ENCODE results near the gene PCYT1A. TPM values are rescaled to one million over a fixed set of nuclear protein-coding genes. Genes with fewer than 3 reads are reported as not detected.

Gene PCYT1A
- total RNA-seq, 2 donors from 2014 or later: 64.7 to 102 TPM

DNA sequence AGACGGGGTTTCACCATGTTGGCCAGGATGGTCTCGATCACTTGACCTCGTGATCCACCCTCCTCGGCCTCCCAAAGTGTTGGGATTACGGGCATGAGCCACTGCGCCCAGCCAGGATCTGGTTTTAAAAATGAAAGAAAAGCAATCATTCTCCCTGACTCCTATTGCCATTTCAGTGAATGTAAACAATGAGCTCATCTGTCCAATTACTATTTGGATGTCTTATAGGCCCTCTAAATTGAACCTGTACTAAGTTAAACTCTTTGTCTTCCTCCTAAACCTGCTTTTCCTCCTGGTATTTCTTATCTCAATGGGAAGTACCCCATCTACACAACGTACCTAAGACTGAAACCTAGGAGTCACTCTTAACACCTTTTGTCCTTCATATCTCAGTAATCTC is 23.7 kb downstream of the PCYT1A start:
- Histone ChIP-seq H3K27me3 (replicated peaks; ENCODE audit: insufficient read depth) (no peaks in the 10 kb centered on the region), H3K9me3 (no peaks in the 10 kb centered on the region), H3K36me3 (peaks cover 22% of the 10 kb centered on the region), H3K4me3 (no peak overlapping the region), H3K4me1 (ENCODE audit: control insufficient read depth in 1 of 2, low read depth in 2 of 2) (peaks cover 0 to 3% of the 10 kb centered on the region in 2 donors), H3K27ac (no peak overlapping the region)
- TF ChIP-seq, protein P1, sequence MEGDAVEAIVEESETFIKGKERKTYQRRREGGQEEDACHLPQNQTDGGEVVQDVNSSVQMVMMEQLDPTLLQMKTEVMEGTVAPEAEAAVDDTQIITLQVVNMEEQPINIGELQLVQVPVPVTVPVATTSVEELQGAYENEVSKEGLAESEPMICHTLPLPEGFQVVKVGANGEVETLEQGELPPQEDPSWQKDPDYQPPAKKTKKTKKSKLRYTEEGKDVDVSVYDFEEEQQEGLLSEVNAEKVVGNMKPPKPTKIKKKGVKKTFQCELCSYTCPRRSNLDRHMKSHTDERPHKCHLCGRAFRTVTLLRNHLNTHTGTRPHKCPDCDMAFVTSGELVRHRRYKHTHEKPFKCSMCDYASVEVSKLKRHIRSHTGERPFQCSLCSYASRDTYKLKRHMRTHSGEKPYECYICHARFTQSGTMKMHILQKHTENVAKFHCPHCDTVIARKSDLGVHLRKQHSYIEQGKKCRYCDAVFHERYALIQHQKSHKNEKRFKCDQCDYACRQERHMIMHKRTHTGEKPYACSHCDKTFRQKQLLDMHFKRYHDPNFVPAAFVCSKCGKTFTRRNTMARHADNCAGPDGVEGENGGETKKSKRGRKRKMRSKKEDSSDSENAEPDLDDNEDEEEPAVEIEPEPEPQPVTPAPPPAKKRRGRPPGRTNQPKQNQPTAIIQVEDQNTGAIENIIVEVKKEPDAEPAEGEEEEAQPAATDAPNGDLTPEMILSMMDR (IDR thresholded peaks at IDR 0.05): no peak
- ATAC-seq (ENCODE audit: insufficient number of reproducible peaks, low FRiP score, low read depth) (no peak), DNase-seq (ENCODE audit: low spot score) (no peak)

- DNase-seq (ENCODE audit: low spot score) (no peak), ATAC-seq (ENCODE audit: insufficient number of reproducible peaks, low FRiP score, low read depth) (no peak)
- Histone ChIP-seq H3K27me3 (replicated peaks; ENCODE audit: insufficient read depth) (no peaks in the 10 kb centered on the region), H3K9me3 (no peaks in the 10 kb centered on the region), H3K27ac (no peak overlapping the region), H3K4me1 (ENCODE audit: control insufficient read depth in 1 of 2, low read depth in 2 of 2) (no peaks in the 10 kb centered on the region), H3K36me3 (peaks cover 12% of the 10 kb centered on the region), H3K4me3 (no peak overlapping the region)
- TF ChIP-seq, protein P1 (IDR thresholded peaks at IDR 0.05): no peak
Measured at GRCh38 chr3:196260784-196261183, 26.7 kb downstream of the PCYT1A start.

DNA sequence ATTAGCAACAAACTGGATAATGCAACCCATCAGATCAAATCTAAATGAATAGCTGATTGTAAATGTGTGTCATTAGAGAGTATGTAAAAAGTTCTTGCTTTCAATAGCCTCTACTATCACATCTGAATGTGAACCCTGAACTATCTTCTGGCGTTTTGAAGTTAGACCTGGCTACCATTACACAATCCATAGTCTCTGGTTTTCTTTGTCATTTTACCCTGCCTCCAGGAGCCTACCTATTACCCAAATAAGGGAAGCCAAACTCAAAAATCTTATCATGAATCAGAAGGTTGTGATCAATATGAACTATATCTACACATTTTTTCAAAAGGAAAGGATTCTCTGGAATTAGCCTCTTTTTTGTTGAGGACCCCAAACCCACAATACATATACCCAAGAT is 31.8 kb downstream of the PCYT1A start:
- H3K9me3 ChIP-seq: no peaks in the 10 kb centered on the region
- ATAC-seq (ENCODE audit: insufficient number of reproducible peaks, low FRiP score, low read depth) (no peak), DNase-seq (ENCODE audit: low spot score) (no peak)
- TF ChIP-seq, protein P1 (IDR thresholded peaks at IDR 0.05): no peak
- peaks cover 15% of the 10 kb centered on the region for H3K36me3 ChIP-seq
- H3K4me1 ChIP-seq (ENCODE audit: control insufficient read depth in 1 of 2, low read depth in 2 of 2): no peaks in the 10 kb centered on the region
- H3K27me3 ChIP-seq (replicated peaks; ENCODE audit: insufficient read depth): no peaks in the 10 kb centered on the region
- no peak overlapping the region for H3K4me3 ChIP-seq
- no peak overlapping the region for H3K27ac ChIP-seq

DNA sequence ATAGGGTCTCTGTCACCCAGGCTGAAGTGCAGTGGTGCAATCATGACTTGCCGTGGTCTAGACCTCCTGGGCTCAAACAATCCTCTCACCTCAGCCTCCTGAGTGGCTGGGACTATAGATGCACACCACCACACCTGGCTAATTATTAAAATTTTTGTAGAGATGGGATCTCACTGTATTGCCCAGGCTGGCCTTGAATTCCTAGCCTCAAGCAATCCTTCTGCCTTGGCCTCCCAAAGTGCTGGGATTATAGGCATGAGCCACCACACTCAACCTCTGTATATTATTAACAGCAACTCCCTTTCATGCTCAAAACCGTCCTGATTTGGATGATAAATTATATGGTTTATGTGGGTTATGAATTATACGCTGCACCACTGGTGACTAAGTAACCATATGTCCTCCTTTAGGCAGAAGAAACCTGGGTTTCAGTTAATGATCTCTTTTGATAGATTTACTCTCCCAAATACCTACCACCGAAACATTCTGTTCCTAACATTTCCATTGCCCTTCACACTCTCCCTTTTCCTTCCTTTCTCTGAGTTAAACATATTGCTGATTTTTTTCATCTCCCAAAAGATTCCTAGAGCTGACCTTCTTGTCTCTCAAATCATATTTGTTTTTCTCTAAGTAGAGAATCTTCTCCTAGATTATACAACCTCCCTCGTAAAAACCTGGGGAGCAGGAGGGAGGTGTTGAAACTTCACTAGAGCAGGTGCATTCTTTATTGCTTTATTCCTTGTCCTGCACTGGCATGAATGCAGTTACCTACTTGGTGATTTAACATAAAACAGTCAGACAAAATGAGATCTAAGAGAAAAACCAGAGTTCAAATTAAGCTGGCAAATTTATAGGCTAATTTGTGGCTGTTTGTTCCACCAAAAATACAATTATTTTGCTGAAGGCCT is 32.9 kb downstream of the PCYT1A start:
- Histone ChIP-seq H3K27me3 (replicated peaks; ENCODE audit: insufficient read depth) (no peaks in the 10 kb centered on the region), H3K36me3 (peaks cover 15% of the 10 kb centered on the region), H3K27ac (no peak overlapping the region), H3K4me3 (no peak overlapping the region), H3K9me3 (no peaks in the 10 kb centered on the region), H3K4me1 (ENCODE audit: control insufficient read depth in 1 of 2, low read depth in 2 of 2) (no peaks in the 10 kb centered on the region)
- DNase-seq (ENCODE audit: low spot score) (no peak), ATAC-seq (ENCODE audit: insufficient number of reproducible peaks, low FRiP score, low read depth) (no peak)
- TF ChIP-seq, protein P1 (IDR thresholded peaks at IDR 0.05): no peak

DNA sequence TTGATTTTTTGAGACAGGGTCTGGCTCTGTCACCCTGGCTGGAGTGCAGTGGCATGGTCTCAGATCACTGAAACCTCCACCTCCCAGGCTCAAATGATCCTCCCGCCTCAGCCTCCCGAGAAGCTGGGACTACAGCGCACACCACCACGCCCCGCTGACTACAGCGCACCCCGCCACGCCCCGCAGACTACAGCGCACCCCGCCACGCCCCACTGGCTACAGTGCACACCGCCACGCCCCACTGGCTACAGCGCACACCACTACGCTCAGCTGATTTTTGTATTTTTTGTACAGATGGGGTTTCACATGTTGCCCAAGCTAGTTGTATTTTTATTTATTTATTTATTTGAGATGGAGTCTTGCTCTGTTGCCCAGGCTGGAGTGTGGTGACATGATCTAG is 35.6 kb downstream of the PCYT1A start:
- H3K4me3 ChIP-seq: no peak overlapping the region
- TF ChIP-seq, protein P1 (IDR thresholded peaks at IDR 0.05): no peak
- ATAC-seq (ENCODE audit: insufficient number of reproducible peaks, low FRiP score, low read depth): no peak

More for the DNA sequence above, 35.6 kb downstream of the PCYT1A start:
- Histone ChIP-seq H3K36me3 (peaks cover 29% of the 10 kb centered on the region), H3K27ac (no peak overlapping the region), H3K27me3 (replicated peaks; ENCODE audit: insufficient read depth) (no peaks in the 10 kb centered on the region), H3K9me3 (no peaks in the 10 kb centered on the region), H3K4me1 (ENCODE audit: control insufficient read depth in 1 of 2, low read depth in 2 of 2) (no peaks in the 10 kb centered on the region)
- no peak for DNase-seq (ENCODE audit: low spot score)
